Activated CD4-positive, alpha-beta memory T cell treated with anti-CD3 and anti-CD28 coated beads, Interleukin-2, amount 10 ng/mL, durations not matched to agents 7 days and 5 days (primary cell): ENCODE measurements around the gene DSEL. TPM values are rescaled to one million over a fixed set of nuclear protein-coding genes. Genes with fewer than 3 reads are reported as not detected.
A peak's percentile ranks its signal among the peaks of the same experiment; 100 is the strongest.

Experiments used
- CTCF ChIA-PET: fragments of 350-600 bp; sonication (Branson Sonifier 250); formaldehyde crosslinking; loops from one replicate; lab custom pipeline; 2021; ENCODE audit warnings: antibody characterized with exemption, inconsistent platforms; lab: Charles Lee
- POLR2A ChIA-PET: fragments of 350-600 bp; sonication (Branson Sonifier 250); formaldehyde crosslinking; loops from one replicate; lab custom pipeline; 2021; ENCODE audit warnings: antibody characterized with exemption; lab: Charles Lee
- DNase-seq: peaks from one replicate; pipeline ENCODE4 v3.0.0-alpha.2; 2020
- H3K27ac Mint-ChIP-seq: one replicate; pipeline ENCODE4 v1.8.0; 2021; ENCODE audit warnings: mild to moderate bottlenecking, mixed read lengths
- H3K27me3 Mint-ChIP-seq: one replicate; pipeline ENCODE4 v1.8.0; 2021; ENCODE audit warnings: mixed read lengths
- H3K36me3 Mint-ChIP-seq: one replicate; pipeline ENCODE4 v1.8.0; 2021; ENCODE audit warnings: low read depth, mixed read lengths
- H3K4me1 Mint-ChIP-seq: one replicate; pipeline ENCODE4 v1.8.0; 2021; ENCODE audit warnings: mixed read lengths
- H3K4me3 Mint-ChIP-seq: one replicate; pipeline ENCODE4 v1.8.0; 2021; ENCODE audit warnings: mild to moderate bottlenecking, mixed read lengths
- H3K9me3 Mint-ChIP-seq: one replicate; pipeline ENCODE4 v1.8.0; 2021; ENCODE audit warnings: mixed read lengths
- total RNA-seq, 2 experiments: library from RNA; stranded (reverse); gene quantifications; one replicate each; pipeline ENCODE4 v1.2.3, GENCODE V29; 2021

Gene DSEL
- total RNA-seq, 2 experiments from 2014 or later = 0.15 to 0.18 TPM

DNA sequence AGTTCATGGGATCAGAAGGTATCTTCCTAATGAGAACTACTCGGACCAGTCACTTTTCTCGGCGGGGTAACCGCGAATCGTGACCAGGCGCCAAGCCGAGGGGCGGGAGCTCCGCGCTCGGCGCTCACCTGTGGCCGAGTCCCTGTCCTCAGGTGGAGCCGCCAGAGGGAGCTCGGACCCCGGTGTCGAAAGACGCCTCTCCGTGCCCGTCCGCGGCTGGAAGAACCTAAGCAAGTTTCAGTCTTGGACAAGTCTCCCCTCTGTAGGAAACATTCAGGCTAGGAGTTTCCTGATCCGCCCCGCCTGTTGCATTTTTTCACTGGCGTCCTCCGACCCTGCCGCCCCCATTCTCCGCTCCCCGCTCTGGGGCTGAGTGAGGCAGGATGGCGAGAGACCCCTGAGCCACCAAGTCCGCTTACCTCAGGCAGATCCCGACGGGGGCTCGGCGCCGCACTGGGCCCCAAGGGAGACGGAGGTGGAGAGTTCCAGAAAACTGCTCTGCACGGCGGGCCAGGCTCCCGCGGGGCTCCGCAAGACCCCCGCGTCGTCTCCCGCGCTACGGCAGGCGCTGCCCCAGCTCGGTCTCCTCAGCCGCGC is 480 bp downstream of the DSEL start:
- H3K27me3 Mint-ChIP-seq = peaks cover 47% of the 10 kb centered on the region

DNA sequence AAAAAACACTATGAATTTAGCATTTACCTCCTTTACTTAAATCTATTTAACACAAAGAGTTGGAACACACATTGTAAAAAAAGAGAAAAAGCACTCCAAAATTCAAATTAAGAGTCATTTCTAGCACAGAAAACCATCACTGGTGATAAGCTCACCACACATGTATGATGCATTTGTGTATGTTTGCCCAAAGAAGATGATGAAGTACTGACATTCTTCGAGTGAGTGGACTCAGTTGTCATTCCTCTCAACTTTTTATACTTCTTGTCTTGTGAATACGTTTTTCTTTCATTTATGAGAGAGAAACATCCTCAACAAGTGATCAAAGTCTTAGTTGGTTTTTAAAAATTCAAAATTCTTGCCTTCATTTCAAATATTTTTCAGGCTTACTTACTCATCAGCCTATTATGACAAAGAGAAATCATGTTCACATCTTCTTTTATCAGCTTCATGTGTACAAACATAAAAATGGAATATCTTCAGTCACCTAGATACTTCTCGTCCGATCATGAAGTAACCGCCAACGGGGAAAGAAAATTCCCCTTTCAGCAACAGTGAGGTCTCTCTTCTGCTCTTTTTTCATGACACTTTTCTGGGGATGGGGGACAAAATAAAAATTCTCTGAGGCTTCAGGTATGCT is 1.5 kb downstream of the DSEL start:
- ChIA-PET CTCF (no interaction called here), POLR2A (no interaction called here)
- peak overlapping the region; percentile 78 for H3K4me3 Mint-ChIP-seq
- no peaks in the 10 kb centered on the region for H3K9me3 Mint-ChIP-seq
- H3K27ac Mint-ChIP-seq = no peak overlapping the region
- no peak for DNase-seq
- peaks cover 14% of the 10 kb centered on the region for H3K4me1 Mint-ChIP-seq
- no peaks in the 10 kb centered on the region for H3K36me3 Mint-ChIP-seq
- H3K27me3 Mint-ChIP-seq = peaks cover 47% of the 10 kb centered on the region

More for the DNA sequence above, 480 bp downstream of the DSEL start:
- CTCF ChIA-PET = interaction anchor here (0.7 to 1.4 kb wide), 4 partner anchors 153 to 415 kb away, joined by 3 to 9 read pairs (median 3); no protein-coding TSS in a partner anchor
- no peaks in the 10 kb centered on the region for H3K36me3 Mint-ChIP-seq
- no peak overlapping the region for H3K27ac Mint-ChIP-seq
- peaks cover 14% of the 10 kb centered on the region for H3K4me1 Mint-ChIP-seq
- no peaks in the 10 kb centered on the region for H3K9me3 Mint-ChIP-seq
- H3K4me3 Mint-ChIP-seq = peak overlapping the region; percentile 78
- peak; percentile 60 for DNase-seq
- POLR2A ChIA-PET = no interaction called here

- H3K27ac Mint-ChIP-seq = no peak overlapping the region
- peaks cover 42% of the 10 kb centered on the region for H3K27me3 Mint-ChIP-seq
- H3K4me3 Mint-ChIP-seq = no peak overlapping the region
- no peaks in the 10 kb centered on the region for H3K36me3 Mint-ChIP-seq
- H3K4me1 Mint-ChIP-seq = peaks cover 14% of the 10 kb centered on the region
- ChIA-PET CTCF (no interaction called here), POLR2A (no interaction called here)
- no peak for DNase-seq
- H3K9me3 Mint-ChIP-seq = no peaks in the 10 kb centered on the region
Observed at GRCh38 chr18:67514465-67514864, 2.1 kb downstream of the DSEL start.

DNA sequence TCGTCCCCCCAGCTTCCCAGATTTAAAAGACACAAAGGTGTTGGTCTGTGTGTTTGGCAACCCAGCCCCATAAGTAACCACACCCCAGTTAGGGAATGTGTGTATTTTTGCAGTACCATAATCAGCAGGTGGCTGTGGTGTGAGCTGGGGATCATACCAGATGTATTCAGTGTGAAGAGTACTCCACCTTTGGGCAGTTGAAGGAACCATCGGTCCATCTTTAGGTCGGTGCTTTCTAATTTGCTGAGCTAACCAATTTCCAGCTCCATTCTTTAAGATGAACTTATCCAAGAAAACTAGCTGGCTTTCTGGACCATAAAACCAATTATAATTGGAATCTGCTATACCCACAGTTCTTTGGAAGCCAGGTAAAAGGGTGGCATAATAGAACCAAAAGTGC is 3.2 kb downstream of the DSEL start:
- Mint-ChIP-seq H3K36me3 (no peaks in the 10 kb centered on the region), H3K27ac (no peak overlapping the region), H3K4me3 (no peak overlapping the region), H3K4me1 (peaks cover 14% of the 10 kb centered on the region), H3K9me3 (no peaks in the 10 kb centered on the region), H3K27me3 (peaks cover 32% of the 10 kb centered on the region)
- ChIA-PET POLR2A (no interaction called here), CTCF (no interaction called here)
- no peak for DNase-seq

- ChIA-PET CTCF (no interaction called here), POLR2A (no interaction called here)
- H3K27ac Mint-ChIP-seq = no peak overlapping the region
- no peaks in the 10 kb centered on the region for H3K36me3 Mint-ChIP-seq
- peaks cover 19% of the 10 kb centered on the region for H3K27me3 Mint-ChIP-seq
- H3K4me3 Mint-ChIP-seq = no peak overlapping the region
- H3K4me1 Mint-ChIP-seq = peaks cover 5% of the 10 kb centered on the region
- DNase-seq = no peak
- H3K9me3 Mint-ChIP-seq = no peaks in the 10 kb centered on the region
Observed at GRCh38 chr18:67511840-67512239, 4.7 kb downstream of the DSEL start.

DNA sequence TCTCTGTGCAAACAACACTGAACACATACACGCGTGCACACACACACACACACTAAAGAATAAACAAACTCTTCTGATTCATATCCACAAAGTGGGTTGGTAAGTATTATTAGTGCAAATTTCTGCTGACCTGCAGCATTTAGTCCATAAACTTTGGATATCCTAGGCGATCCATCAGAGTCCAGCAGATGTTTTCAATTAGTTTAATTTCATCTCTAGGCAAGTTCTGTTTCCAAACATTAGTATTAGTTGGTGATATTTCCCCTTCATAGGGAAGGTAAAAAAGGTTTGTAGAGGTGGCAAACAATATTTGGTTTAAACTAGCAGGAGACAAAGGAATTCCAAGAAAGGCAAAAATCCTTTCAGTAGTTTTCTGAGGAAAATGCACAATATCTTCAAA is 5.7 kb downstream of the DSEL start:
- Mint-ChIP-seq H3K27me3 (peaks cover 16% of the 10 kb centered on the region), H3K4me3 (no peak overlapping the region), H3K9me3 (no peaks in the 10 kb centered on the region), H3K27ac (no peak overlapping the region), H3K4me1 (peaks cover 2% of the 10 kb centered on the region), H3K36me3 (no peaks in the 10 kb centered on the region)
- POLR2A ChIA-PET = no interaction called here
- no peak for DNase-seq
- CTCF ChIA-PET = no interaction called here

GRCh38 chr18:67509741-67510391 is 6.7 kb downstream of the DSEL start:
- no peak for DNase-seq
- Mint-ChIP-seq H3K9me3 (no peaks in the 10 kb centered on the region), H3K27ac (no peak overlapping the region), H3K27me3 (peaks cover 7% of the 10 kb centered on the region), H3K4me1 (no peaks in the 10 kb centered on the region), H3K36me3 (no peaks in the 10 kb centered on the region), H3K4me3 (no peak overlapping the region)
- CTCF ChIA-PET = no interaction called here
- POLR2A ChIA-PET = no interaction called here

DNA sequence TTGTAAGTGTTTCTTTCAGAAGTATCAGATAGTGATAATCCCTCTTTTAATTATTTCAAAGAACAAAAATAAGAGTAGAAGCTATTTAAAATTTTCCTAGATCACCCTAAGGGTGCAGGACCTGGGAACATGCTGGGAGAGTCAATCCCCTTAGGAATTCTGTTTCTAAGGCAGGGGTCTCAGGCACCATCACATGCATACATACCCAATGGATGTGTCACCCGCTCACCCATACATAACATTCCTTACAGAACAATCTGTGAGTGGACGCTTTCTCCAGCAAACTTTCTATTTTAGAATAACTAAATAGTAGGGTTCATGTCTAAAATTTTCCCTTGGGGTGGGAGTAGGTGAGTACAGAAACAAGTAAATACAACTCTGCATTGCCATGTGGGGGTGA is 8.4 kb downstream of the DSEL start:
- no peak overlapping the region for H3K4me3 Mint-ChIP-seq
- H3K4me1 Mint-ChIP-seq = no peaks in the 10 kb centered on the region
- no peak overlapping the region for H3K27ac Mint-ChIP-seq
- H3K36me3 Mint-ChIP-seq = no peaks in the 10 kb centered on the region
- no peaks in the 10 kb centered on the region for H3K9me3 Mint-ChIP-seq
- ChIA-PET POLR2A (no interaction called here), CTCF (no interaction called here)
- no peak for DNase-seq
- no peaks in the 10 kb centered on the region for H3K27me3 Mint-ChIP-seq

DNA sequence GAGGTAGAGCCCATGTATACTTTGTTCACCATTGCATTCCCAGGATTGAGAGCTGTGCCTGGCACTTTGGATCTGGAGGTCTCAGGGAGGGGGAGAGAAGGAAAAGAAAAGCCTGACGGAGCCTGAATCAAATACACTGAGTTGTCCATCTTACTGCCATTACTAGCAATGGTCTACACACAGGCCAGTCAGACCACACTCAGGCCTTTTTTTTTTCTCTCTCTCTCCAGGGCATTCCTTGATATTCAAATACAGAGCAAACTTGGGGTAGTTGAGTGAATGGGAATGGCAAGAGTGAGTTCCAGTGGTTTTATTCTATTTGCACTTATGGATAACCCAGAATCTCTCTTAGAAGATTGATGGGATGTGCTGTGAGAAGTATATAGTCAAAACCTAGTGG is 11.8 kb downstream of the DSEL start:
- ChIA-PET CTCF (no interaction called here), POLR2A (no interaction called here)
- Mint-ChIP-seq H3K27me3 (peaks cover 3% of the 10 kb centered on the region), H3K36me3 (no peaks in the 10 kb centered on the region), H3K9me3 (no peaks in the 10 kb centered on the region), H3K27ac (no peak overlapping the region), H3K4me3 (no peak overlapping the region), H3K4me1 (no peaks in the 10 kb centered on the region)
- DNase-seq = no peak

DNA sequence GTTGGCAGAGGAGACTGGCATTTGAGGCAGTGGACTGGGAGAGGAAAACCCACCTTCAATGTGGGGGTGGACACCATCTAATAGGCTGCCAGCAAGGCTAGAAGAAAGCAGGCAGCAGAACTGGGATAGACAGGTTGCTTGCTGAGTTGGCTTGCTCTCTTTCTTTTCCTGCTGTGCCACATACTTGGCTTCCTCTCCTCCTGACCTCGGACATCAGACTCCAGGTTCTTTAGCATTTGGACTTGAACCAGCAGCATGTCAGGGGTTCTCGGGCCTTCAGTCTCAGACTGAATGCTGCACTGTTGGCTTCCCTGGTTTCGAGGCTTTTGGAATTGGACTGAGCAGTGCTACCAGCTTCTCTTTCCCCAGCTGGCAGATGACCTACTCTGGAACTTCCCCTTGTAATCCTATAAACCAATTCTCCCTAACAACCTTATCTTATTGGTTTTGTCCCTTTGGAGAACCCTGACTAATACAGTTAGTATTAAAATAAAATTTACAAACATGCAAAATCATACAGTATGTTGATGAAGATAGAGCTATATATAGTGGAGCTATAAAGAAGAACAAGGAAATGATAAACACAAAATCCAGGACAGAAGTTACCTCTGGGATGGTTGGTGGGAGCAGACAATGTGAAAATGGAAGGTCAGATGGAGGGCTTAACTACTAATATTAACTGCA is 15.9 kb downstream of the DSEL start:
- H3K4me3 Mint-ChIP-seq = no peak overlapping the region
- H3K27ac Mint-ChIP-seq = no peak overlapping the region
- H3K4me1 Mint-ChIP-seq = no peaks in the 10 kb centered on the region
- ChIA-PET CTCF (no interaction called here), POLR2A (no interaction called here)
- no peaks in the 10 kb centered on the region for H3K36me3 Mint-ChIP-seq
- DNase-seq = no peak
- no peaks in the 10 kb centered on the region for H3K9me3 Mint-ChIP-seq
- peaks cover 3% of the 10 kb centered on the region for H3K27me3 Mint-ChIP-seq

GRCh38 chr18:67496469-67496868 is 20.1 kb downstream of the DSEL start:
- Mint-ChIP-seq H3K4me3 (no peak overlapping the region), H3K4me1 (no peaks in the 10 kb centered on the region), H3K27ac (no peak overlapping the region), H3K27me3 (peaks cover 7% of the 10 kb centered on the region), H3K36me3 (no peaks in the 10 kb centered on the region), H3K9me3 (no peaks in the 10 kb centered on the region)
- ChIA-PET POLR2A (no interaction called here), CTCF (no interaction called here)
- DNase-seq = no peak

DNA sequence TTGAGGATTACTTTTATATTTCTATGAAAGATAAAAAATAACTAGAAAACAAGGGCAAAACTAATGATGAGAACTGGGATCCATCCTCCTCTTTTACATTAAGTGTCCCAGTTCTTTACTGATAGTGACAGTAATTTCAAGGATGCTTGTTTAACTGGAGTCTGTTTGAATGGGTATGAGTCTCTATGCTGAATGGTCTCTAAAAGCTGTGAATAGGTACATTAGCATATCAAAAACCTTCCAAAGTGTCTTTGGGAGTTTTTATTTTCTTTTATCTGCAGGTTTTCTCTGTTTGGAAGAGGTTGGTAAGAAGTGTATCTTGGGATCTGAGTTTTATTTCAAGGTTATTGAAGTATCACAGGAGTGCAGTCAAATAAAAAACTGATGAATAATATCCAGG is 30.0 kb downstream of the DSEL start:
- H3K27me3 Mint-ChIP-seq = no peaks in the 10 kb centered on the region
- H3K4me3 Mint-ChIP-seq = no peak overlapping the region
- no peak overlapping the region for H3K27ac Mint-ChIP-seq
- no peak for DNase-seq
- H3K36me3 Mint-ChIP-seq = no peaks in the 10 kb centered on the region
- no peaks in the 10 kb centered on the region for H3K4me1 Mint-ChIP-seq
- H3K9me3 Mint-ChIP-seq = no peaks in the 10 kb centered on the region
- ChIA-PET POLR2A (no interaction called here), CTCF (no interaction called here)

DNA sequence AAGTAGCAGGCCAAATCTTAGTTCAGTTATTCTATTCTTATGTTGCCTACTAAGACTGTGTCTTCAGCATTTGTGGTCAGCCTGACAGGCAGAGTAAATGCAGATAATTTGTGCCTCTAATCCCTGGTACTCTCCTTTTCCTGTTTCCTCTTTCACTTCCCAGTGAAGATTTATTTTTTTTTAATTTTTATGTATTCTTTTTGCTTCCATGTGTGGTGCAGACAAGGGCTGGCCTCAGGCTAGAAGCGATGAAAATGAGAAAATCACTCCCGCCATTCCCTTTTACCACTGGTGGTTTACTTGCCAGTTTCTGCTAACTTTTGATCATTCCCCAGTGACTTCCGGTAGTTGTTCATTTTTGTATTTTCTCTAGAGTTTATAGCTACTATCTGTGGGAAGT is 30.9 kb downstream of the DSEL start:
- no peak overlapping the region for H3K27ac Mint-ChIP-seq
- ChIA-PET CTCF (no interaction called here), POLR2A (no interaction called here)
- H3K4me3 Mint-ChIP-seq = no peak overlapping the region
- no peaks in the 10 kb centered on the region for H3K4me1 Mint-ChIP-seq
- H3K36me3 Mint-ChIP-seq = no peaks in the 10 kb centered on the region
- no peak for DNase-seq
- H3K27me3 Mint-ChIP-seq = no peaks in the 10 kb centered on the region
- H3K9me3 Mint-ChIP-seq = no peaks in the 10 kb centered on the region
